Neural progenitor cell (in vitro differentiated cells): ENCODE measurements around the gene HEATR5B. TPM values are rescaled to one million over a fixed set of nuclear protein-coding genes. Genes with fewer than 3 reads are reported as not detected.

Source experiments
- DNase-seq: peaks from one replicate; pipeline ENCODE4 v3.0.0-alpha.2; 2016; ENCODE audit warnings: low spot score
- H2AFZ ChIP-seq: fragments of 200-600 bp; sonication (generic); replicated peaks from 2 replicates; pipeline ENCODE4 v1.6.1; 2016; ENCODE audit warnings: antibody characterized with exemption
- H3F3A ChIP-seq: fragments of 200-600 bp; sonication (generic); 2 replicates; pipeline ENCODE4 v1.6.1; 2016; ENCODE audit warnings: antibody characterized with exemption, low read depth
- H3K27ac ChIP-seq: fragments of 200-600 bp; sonication (generic); 2 replicates; pipeline ENCODE4 v1.5.1; 2016; ENCODE audit warnings: mild to moderate bottlenecking
- H3K27me3 ChIP-seq: fragments of 200-600 bp; sonication (generic); 2 replicates; pipeline ENCODE4 v1.6.1; 2016; ENCODE audit warnings: mild to moderate bottlenecking, moderate library complexity
- H3K36me3 ChIP-seq: fragments of 200-600 bp; sonication (generic); 2 replicates; pipeline ENCODE4 v1.5.1; 2016
- H3K4me1 ChIP-seq: fragments of 200-600 bp; sonication (generic); 2 replicates; pipeline ENCODE4 v1.6.1; 2016; ENCODE audit warnings: mixed run types
- H3K4me2 ChIP-seq: fragments of 200-600 bp; sonication (generic); 2 replicates; pipeline ENCODE4 v1.6.1; 2016
- H3K4me3 ChIP-seq: fragments of 200-600 bp; sonication (generic); 2 replicates; pipeline ENCODE4 v1.5.1; 2016
- H3K79me2 ChIP-seq: fragments of 200-600 bp; sonication (generic); 2 replicates; pipeline ENCODE4 v1.6.1; 2016; ENCODE audit warnings: low read depth
- H3K9ac ChIP-seq: fragments of 200-600 bp; sonication (generic); 2 replicates; pipeline ENCODE4 v1.6.1; 2016
- H3K9me3 ChIP-seq: fragments of 200-600 bp; sonication (generic); 2 replicates; pipeline ENCODE4 v1.5.1; 2016; ENCODE audit warnings: low read depth
- H4K20me1 ChIP-seq: fragments of 200-600 bp; sonication (generic); 2 replicates; pipeline ENCODE4 v1.6.1; 2016; ENCODE audit warnings: low read depth
- H3K27ac Mint-ChIP-seq: 3 replicates; pipeline ENCODE4 v1.8.0; 2021; ENCODE audit warnings: mixed read lengths
- H3K27me3 Mint-ChIP-seq: 2 replicates; pipeline ENCODE4 v1.8.0; 2022; ENCODE audit warnings: low read depth, mild to moderate bottlenecking, inconsistent platforms, moderate library complexity, mixed read lengths; ENCODE audit not compliant: insufficient read depth
- H3K36me3 Mint-ChIP-seq: 3 replicates; pipeline ENCODE4 v1.8.0; 2021; ENCODE audit warnings: mixed read lengths
- H3K4me1 Mint-ChIP-seq: 3 replicates; pipeline ENCODE4 v1.8.0; 2021; ENCODE audit warnings: mixed read lengths
- H3K4me3 Mint-ChIP-seq: 3 replicates; pipeline ENCODE4 v1.8.0; 2021; ENCODE audit warnings: mild to moderate bottlenecking, moderate library complexity, mixed read lengths
- H3K9me3 Mint-ChIP-seq: 3 replicates; pipeline ENCODE4 v1.8.0; 2020; ENCODE audit warnings: mixed read lengths
- EZH2 ChIP-seq: fragments of 200-600 bp; sonication (generic); IDR thresholded peaks from 2 replicates; pipeline ENCODE4 v1.6.1; 2017; ENCODE audit warnings: antibody characterized with exemption, mild to moderate bottlenecking, moderate library complexity
- EZH2phosphoT487 ChIP-seq: fragments of 200-600 bp; sonication (generic); IDR thresholded peaks from 2 replicates; pipeline ENCODE4 v1.6.1; 2017; ENCODE audit warnings: antibody characterized with exemption
- total RNA-seq: library from RNA; depleted of rRNA; stranded (reverse); fragments of >200 nt; gene quantifications from 2 replicates; pipeline ENCODE4 v1.2.3, GENCODE V29; 2015; ENCODE audit warnings: low replicate concordance
- TF ChIP-seq, protein P1 (sequence below): fragments of 200-600 bp; sonication (generic); IDR thresholded peaks from 2 replicates; pipeline ENCODE4 v1.5.1; 2017; ENCODE audit warnings: antibody characterized with exemption, mild to moderate bottlenecking

Gene HEATR5B
- total RNA-seq, 1 donor from 2014 or later: 23.7 TPM

DNA sequence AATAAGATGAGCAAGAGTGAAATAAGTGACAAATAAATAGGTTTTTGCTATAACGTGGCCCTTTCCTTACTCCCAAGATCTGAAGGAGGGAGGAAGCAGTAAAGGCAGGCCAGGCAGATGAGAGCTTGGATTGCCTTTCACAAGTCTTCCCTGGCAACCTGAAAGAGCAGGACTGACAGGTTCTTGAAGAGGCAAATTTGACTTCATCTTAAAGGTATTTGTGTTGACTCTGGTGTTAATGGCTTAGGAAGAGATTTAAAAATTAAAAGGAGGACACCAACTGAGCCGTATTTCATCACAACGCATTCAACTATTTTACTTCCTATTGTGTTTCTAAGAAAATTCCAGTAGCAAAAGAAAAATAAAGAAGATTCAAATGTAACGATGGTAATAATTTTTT is 121.1 kb downstream of the HEATR5B start:
- H3K4me1 ChIP-seq: peaks cover 26% of the 10 kb centered on the region
- H3K36me3 ChIP-seq: no peaks in the 10 kb centered on the region
- Mint-ChIP-seq H3K9me3 (no peaks in the 10 kb centered on the region), H3K27me3 (peaks cover 7% of the 10 kb centered on the region), H3K36me3 (peaks cover 4% of the 10 kb centered on the region), H3K27ac (no peak overlapping the region), H3K4me3 (no peak overlapping the region), H3K4me1 (peaks cover 34% of the 10 kb centered on the region)
- H3K79me2 ChIP-seq: peaks cover 72% of the 10 kb centered on the region
- H3K9ac ChIP-seq: no peak overlapping the region
- H3F3A ChIP-seq: peaks cover 11% of the 10 kb centered on the region
- TF ChIP-seq, protein P1, sequence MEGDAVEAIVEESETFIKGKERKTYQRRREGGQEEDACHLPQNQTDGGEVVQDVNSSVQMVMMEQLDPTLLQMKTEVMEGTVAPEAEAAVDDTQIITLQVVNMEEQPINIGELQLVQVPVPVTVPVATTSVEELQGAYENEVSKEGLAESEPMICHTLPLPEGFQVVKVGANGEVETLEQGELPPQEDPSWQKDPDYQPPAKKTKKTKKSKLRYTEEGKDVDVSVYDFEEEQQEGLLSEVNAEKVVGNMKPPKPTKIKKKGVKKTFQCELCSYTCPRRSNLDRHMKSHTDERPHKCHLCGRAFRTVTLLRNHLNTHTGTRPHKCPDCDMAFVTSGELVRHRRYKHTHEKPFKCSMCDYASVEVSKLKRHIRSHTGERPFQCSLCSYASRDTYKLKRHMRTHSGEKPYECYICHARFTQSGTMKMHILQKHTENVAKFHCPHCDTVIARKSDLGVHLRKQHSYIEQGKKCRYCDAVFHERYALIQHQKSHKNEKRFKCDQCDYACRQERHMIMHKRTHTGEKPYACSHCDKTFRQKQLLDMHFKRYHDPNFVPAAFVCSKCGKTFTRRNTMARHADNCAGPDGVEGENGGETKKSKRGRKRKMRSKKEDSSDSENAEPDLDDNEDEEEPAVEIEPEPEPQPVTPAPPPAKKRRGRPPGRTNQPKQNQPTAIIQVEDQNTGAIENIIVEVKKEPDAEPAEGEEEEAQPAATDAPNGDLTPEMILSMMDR: no peak
- no peak for TF ChIP-seq EZH2
- TF ChIP-seq EZH2phosphoT487: no peak
- no peak overlapping the region for H3K4me2 ChIP-seq
- H3K27me3 ChIP-seq: peaks cover 13% of the 10 kb centered on the region
- peaks cover 23% of the 10 kb centered on the region for H4K20me1 ChIP-seq
- no peak overlapping the region for H2AFZ ChIP-seq
- no peak overlapping the region for H3K27ac ChIP-seq
- H3K9me3 ChIP-seq: no peaks in the 10 kb centered on the region
- no peak overlapping the region for H3K4me3 ChIP-seq
- no peak for DNase-seq

DNA sequence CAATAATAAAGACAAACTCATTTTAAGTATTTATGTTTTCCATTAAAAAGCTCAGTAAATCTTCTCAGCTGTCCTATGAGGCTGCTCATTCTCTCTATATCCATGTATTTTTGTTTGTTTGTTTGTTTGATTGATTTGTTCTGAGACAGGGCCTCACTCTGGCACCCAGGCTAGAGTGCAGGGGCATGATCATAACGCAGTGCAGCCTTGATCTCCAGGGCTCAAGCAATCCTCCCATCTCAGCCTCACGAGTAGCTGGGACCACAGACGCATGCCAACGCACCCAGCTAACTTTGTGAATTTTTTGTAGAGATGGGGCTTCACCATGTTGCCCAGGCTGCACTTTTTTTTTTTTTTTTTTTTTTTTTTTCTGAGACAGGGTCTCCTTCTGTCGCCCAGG is 123.4 kb downstream of the HEATR5B start:
- Mint-ChIP-seq H3K4me3 (no peak overlapping the region), H3K27me3 (peaks cover 4% of the 10 kb centered on the region), H3K9me3 (no peaks in the 10 kb centered on the region), H3K27ac (no peak overlapping the region), H3K36me3 (peaks cover 5% of the 10 kb centered on the region), H3K4me1 (peaks cover 22% of the 10 kb centered on the region)
- H2AFZ ChIP-seq: no peak overlapping the region
- H3K9me3 ChIP-seq: no peaks in the 10 kb centered on the region
- H3K4me1 ChIP-seq: peaks cover 16% of the 10 kb centered on the region
- peaks cover 94% of the 10 kb centered on the region for H3K79me2 ChIP-seq
- TF ChIP-seq EZH2 (no peak), EZH2phosphoT487 (no peak)
- TF ChIP-seq, protein P1: no peak
- H4K20me1 ChIP-seq: peaks cover 26% of the 10 kb centered on the region
- no peaks in the 10 kb centered on the region for H3K27me3 ChIP-seq
- no peak for DNase-seq
- H3K4me2 ChIP-seq: no peak overlapping the region
- H3K36me3 ChIP-seq: no peaks in the 10 kb centered on the region
- peaks cover 9% of the 10 kb centered on the region for H3F3A ChIP-seq
- no peak overlapping the region for H3K9ac ChIP-seq
- no peak overlapping the region for H3K27ac ChIP-seq
- H3K4me3 ChIP-seq: no peak overlapping the region

DNA sequence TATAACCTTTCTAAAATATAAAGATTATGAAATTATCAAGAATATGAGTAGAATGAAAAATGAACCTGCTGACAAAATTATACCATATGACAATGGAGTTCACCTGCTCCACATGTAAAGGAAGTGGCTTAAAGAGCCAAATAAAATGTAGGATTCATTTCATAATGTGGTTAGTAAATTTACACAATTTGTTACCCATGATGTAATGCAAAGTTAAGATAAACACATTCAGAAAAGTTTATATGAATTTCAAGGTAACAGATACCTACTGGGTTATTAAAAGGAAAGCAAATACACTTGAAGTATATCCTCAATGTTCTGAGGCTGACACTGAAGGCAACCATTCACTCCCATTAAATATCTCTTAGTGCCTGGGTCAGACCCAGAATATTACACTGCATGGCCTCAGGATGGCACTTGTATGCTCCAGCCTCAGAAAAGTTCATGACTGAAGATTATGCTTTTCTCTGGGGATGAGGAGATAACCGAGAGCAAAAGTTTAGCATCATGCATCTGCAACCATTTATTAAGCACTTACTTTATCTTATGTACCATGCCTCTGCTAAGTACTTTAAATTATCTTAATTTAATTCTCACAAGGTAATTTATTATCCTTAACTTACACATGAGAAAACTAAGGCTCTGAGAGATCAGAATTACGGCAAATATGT is 124.0 kb downstream of the HEATR5B start:
- H3K36me3 ChIP-seq: no peaks in the 10 kb centered on the region
- peaks cover 13% of the 10 kb centered on the region for H3K4me1 ChIP-seq
- H3K9ac ChIP-seq: no peak overlapping the region
- peaks cover 20% of the 10 kb centered on the region for H4K20me1 ChIP-seq
- Mint-ChIP-seq H3K9me3 (no peaks in the 10 kb centered on the region), H3K36me3 (peaks cover 5% of the 10 kb centered on the region), H3K4me1 (peaks cover 17% of the 10 kb centered on the region), H3K4me3 (no peak overlapping the region), H3K27me3 (peaks cover 4% of the 10 kb centered on the region), H3K27ac (no peak overlapping the region)
- TF ChIP-seq EZH2: no peak
- TF ChIP-seq, protein P1: no peak
- TF ChIP-seq EZH2phosphoT487: no peak
- H3K9me3 ChIP-seq: no peaks in the 10 kb centered on the region
- H3K4me2 ChIP-seq: no peak overlapping the region
- peaks cover 98% of the 10 kb centered on the region for H3K79me2 ChIP-seq
- H3F3A ChIP-seq: peaks cover 3% of the 10 kb centered on the region
- H3K27ac ChIP-seq: no peak overlapping the region
- H2AFZ ChIP-seq: no peak overlapping the region
- H3K27me3 ChIP-seq: no peaks in the 10 kb centered on the region
- H3K4me3 ChIP-seq: no peak overlapping the region
- no peak for DNase-seq
